Measurements from ENCODE around the gene GJB3.
"Not testable (repeated sequence)": the region's sequence is repeated elsewhere in the genome, so short reads cannot be mapped to it uniquely, and the experiment has no call there.

GJB3 gene

DNA sequence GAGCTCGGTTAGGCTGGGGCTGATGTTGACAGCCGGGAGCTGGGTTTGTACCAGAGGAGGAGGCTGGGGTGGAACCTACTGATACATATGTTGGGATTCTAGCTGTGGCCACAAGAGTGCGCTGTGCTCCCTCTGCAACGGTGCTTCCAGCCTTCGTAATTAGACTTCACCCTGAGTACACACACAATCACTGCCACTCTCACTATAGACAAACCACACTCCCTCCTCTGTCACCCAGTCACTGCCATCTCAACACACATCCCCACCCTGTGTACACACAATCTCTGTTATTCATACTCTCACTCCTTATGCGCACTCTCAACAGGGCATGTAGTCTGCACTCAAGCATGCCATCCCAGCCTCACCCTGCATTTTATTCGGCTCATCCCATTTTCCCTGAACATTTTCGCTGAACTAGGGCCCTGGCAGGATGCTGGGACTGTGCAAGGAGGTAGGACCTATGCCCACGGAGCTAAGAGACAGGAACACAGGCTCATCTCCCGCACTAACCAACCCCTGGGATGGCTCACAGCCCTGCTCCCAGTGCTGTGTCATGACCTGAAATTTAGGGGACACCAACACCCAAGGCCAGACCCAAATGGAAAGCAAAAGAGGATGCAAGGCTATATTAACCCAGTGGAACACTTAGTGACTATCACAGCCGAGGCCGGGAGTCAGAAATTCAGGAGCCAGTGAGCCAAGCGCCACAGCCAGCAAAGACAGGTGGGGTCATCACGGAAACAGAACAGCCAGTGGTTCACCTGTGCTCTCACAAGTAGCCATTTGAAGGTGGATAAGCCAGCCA lies 5.7 kb downstream of the GJB3 start:
- DNase-seq (ENCODE audit: low read depth), result peak; percentile 42

- DNase-seq (ENCODE audit: low read depth), result no peak
Measured at GRCh38 chr1:34787461-34788420, 6.7 kb downstream of the GJB3 start.

GRCh38 chr1:34790985-34791384 lies 10.0 kb downstream of the GJB3 start:
- no peak for DNase-seq (ENCODE audit: low read depth)

DNA sequence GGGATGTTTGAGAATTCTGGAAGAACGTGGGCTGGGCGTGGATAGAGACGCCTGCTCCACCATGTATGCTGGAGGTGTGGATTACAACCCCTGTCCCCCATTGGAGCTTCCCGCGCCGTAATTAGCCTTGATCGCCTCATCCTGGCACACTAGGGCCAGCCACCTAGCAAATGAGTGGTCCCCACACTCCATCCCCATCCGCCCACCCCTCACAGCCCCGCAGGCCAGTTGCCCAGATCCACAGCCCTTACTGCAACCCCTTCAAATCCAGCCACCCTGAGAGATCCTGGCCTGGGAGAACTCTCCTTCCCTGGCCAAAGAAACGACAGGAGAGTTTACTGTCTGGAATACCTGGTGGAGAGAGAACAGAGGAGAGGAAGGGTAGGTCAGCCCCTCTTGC lies 11.4 kb downstream of the GJB3 start:
- DNase-seq (ENCODE audit: low read depth), result no peak

GRCh38 chr1:34792868-34793727 lies 12.1 kb downstream of the GJB3 start, which contains the start of gene GJA4:
TSS of gene GJA4 (plus strand) at chr1:34792999. CDS start at chr1:34794214, 1,215 bp downstream.
- DNase-seq (ENCODE audit: low read depth), result no peak

- DNase-seq (ENCODE audit: low read depth), result no peak
Measured at GRCh38 chr1:34794001-34794789, 13.2 kb downstream of the GJB3 start.

DNA sequence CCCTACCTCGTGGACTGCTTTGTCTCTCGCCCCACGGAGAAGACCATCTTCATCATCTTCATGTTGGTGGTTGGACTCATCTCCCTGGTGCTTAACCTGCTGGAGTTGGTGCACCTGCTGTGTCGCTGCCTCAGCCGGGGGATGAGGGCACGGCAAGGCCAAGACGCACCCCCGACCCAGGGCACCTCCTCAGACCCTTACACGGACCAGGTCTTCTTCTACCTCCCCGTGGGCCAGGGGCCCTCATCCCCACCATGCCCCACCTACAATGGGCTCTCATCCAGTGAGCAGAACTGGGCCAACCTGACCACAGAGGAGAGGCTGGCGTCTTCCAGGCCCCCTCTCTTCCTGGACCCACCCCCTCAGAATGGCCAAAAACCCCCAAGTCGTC lies 13.8 kb downstream of the GJB3 start:
- no peak for DNase-seq (ENCODE audit: low read depth)

DNA sequence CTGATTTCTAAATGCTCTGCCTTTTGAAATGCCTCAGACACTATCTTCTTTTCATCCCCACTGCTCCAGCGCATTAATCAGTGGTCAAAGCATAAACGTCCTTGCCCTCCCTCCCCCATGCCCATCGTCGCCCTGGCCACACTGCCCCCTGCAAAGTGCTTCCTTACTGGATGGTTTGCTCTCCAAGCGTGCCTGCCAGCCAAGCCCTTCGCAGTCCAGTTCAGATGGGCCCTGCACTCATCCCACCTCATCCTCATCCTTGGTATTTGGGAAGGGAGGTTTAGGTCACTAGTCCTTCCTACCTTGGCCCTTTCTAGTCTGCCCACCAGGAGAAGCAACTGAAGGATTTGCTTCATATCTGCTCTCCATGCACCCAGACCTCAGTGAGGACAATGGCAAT lies 14.9 kb downstream of the GJB3 start:
- DNase-seq (ENCODE audit: low read depth), result no peak

DNA sequence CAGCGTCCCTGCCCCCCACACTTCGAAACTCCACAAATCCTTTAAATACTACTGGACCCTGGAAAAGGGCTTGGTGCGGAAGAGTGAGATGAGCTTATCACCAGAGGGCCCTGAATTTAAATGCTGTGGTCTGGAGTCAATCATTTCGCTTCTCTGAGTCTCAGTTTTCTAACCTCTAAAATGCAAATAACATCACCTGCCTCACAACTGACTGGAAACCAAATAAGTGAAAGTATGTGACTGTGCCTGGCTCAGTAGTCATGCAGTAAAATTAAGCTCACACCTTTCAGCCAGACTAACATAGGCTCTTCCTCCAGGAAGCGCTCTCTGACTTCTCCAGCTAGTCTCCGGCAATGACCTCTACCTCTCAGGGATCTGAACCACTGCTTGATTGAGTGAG lies 16.0 kb downstream of the GJB3 start:
- DNase-seq (ENCODE audit: low read depth), result no peak

DNA sequence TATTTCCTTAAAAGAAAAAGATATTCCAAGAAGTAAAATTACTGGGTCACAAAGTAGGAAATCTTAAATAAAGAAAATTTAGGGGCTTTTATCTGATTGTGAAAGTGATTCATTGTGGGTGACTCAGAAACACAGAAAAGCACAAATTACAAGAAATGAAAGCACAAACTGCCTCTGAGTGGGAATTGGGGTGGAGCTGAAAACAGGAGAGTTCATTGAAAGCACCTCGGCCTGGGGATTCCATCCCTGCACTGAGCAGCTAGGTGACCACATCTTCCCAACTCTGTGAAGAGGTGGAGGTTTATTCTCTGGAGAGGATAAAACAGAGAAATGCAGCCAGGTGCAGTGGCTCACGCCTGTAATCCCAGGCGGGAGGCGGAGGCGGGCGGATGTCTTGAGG lies 19.2 kb downstream of the GJB3 start:
- no peak for DNase-seq (ENCODE audit: low read depth)

DNA sequence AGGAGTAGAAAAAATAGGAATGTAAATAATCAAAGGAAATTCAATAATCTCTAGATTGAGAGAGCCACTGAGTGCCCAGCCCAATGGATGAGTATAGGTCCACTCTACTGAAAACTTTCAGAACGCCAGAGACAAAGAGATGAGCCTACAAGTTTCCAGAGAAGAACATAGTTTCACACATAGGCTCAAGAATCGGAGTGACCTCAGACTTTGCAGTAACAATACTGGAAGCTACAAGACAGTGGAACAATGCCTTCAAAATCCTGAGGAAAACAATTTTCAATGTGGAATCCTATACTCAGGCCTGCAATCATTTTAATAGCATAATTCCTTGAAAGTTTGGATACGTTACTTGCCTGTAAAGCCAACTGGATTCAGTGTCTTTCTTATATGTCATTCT lies 22.8 kb downstream of the GJB3 start:
- DNase-seq (ENCODE audit: low read depth), result no peak

GRCh38 chr1:34806396-34806795 lies 25.4 kb downstream of the GJB3 start:
- peak; percentile 18 for DNase-seq (ENCODE audit: low read depth)

GRCh38 chr1:34808051-34808810 lies 27.2 kb downstream of the GJB3 start:
- no peak for DNase-seq (ENCODE audit: low read depth)

DNA sequence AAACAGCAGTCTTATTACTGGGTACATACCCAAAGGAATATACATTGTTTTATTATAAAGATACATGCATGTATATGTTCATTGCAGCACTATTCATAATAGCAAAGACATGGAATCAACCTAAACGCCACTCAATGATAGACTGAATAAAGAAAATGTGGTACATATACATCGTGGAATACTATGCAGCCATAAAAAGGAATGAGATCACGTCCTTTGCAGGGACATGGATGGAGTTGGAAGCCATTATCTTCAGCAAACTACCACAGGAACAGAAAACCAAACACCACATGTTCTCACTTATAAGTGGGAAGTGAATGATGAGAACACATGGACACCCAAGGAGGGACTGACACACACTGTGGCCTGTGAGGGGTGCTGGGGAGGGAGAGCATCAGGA lies 29.8 kb downstream of the GJB3 start:
- not testable (repeated sequence) for DNase-seq (ENCODE audit: low read depth)

- no peak for DNase-seq (ENCODE audit: low read depth)
Measured at GRCh38 chr1:34816332-34816731, 35.3 kb downstream of the GJB3 start.

DNA sequence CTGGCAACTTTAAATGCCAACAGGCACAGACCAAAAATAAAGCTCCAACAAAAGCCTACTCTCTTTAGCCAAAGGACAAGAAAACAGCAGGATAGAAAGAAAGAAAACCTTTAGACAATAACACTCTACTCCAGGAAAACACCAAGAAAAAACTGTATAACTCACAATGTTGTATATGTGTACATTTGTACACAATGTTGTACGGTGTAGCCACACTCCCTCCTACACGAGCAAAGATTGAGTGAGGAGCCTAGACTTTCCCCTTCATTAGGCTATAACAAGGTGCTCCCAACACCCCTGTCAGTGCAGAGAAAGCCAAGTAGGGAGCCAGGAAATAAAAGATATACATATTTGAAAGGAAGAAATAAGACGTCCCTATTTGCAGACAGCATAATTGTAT lies 35.8 kb downstream of the GJB3 start:
- no peak for DNase-seq (ENCODE audit: low read depth)

DNA sequence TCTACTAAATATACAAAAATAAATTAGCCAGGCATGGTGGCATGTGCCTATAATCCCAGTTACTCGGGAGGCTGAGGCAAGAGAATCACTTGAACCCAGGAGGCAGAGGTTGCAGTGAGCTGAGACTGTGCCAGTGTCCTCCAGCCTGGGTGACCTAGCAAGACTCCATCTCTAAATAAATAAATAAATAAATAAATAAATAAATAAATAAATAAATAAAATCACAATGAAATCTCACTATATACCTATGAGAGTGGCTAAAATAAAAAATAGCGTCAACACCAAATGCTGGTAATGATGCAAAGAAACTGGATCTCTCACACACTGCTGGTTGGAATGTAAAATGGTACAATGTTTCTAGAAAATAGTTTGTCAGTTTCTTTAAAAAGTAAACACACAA lies 37.8 kb downstream of the GJB3 start:
- not testable (repeated sequence) for DNase-seq (ENCODE audit: low read depth)

GRCh38 chr1:34822202-34822601 lies 41.2 kb downstream of the GJB3 start:
- no peak for DNase-seq (ENCODE audit: low read depth)

- DNase-seq (ENCODE audit: low read depth), result no peak
Measured at GRCh38 chr1:34824817-34825454, 43.9 kb downstream of the GJB3 start.
